Epithelial cell of proximal tubule (primary cell): ENCODE measurements around the gene ADGRG1. TPM values are rescaled to one million over a fixed set of nuclear protein-coding genes. Genes with fewer than 3 reads are reported as not detected.

Experiments used
- DNase-seq: peaks from one replicate; pipeline ENCODE4 v3.0.0-alpha.2; 2011; ENCODE audit warnings: low read depth
- H3K4me3 ChIP-seq: 2 replicates; pipeline ENCODE4 v1.5.1; 2011; ENCODE audit warnings: low read depth, mild to moderate bottlenecking, low read length
- CTCF ChIP-seq: conservative IDR thresholded peaks from 2 replicates; pipeline ENCODE4 v1.5.1; 2012; ENCODE audit warnings: low read depth, mild to moderate bottlenecking, low read length
- total RNA-seq: library from RNA; depleted of rRNA; stranded (reverse); fragments of >200 nt; gene quantifications from 2 replicates; pipeline ENCODE4 v1.2.3, GENCODE V29; 2015

ADGRG1 gene
- total RNA-seq, 1 donor from 2014 or later = 101 TPM

GRCh38 chr16:57637020-57637419, 8.6 kb downstream of the ADGRG1 start:
- DNase-seq = no peak
- no peak overlapping the region for H3K4me3 ChIP-seq
- TF ChIP-seq CTCF = no peak

GRCh38 chr16:57637424-57637823, 9.0 kb downstream of the ADGRG1 start:
- TF ChIP-seq CTCF = no peak
- H3K4me3 ChIP-seq = no peak overlapping the region
- DNase-seq = no peak

DNA sequence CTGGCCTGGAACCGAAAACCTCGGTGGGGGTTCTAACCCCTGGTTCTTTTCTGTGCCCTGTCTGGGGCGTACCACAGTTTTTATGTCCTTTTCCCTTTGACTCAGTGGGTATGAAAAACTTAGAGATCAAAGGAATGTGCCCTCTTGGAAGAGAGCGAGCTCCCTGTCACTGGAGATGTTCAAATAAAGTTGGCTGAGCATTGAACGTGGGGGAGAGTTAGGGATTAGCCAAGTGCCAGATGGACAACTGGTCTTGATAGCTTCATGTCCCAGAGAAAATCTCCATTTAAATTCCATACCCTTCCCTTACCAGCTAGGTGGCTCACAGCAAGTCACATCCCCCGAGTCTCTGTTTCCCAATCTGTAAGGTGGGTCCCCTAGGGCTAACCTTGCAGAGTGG, 9.5 kb downstream of the ADGRG1 start:
- TF ChIP-seq CTCF = no peak
- no peak for DNase-seq
- no peak overlapping the region for H3K4me3 ChIP-seq

GRCh38 chr16:57638381-57638780, 10.0 kb downstream of the ADGRG1 start:
- DNase-seq = no peak
- no peak overlapping the region for H3K4me3 ChIP-seq
- no peak for TF ChIP-seq CTCF

GRCh38 chr16:57639172-57639887, 10.9 kb downstream of the ADGRG1 start:
- no peak overlapping the region for H3K4me3 ChIP-seq
- no peak for DNase-seq
- TF ChIP-seq CTCF = no peak

GRCh38 chr16:57640185-57640584, 11.8 kb downstream of the ADGRG1 start:
- DNase-seq = no peak
- H3K4me3 ChIP-seq = no peak overlapping the region
- no peak for TF ChIP-seq CTCF

GRCh38 chr16:57640612-57641011, 12.2 kb downstream of the ADGRG1 start:
- H3K4me3 ChIP-seq = no peak overlapping the region
- no peak for DNase-seq
- TF ChIP-seq CTCF = no peak
